SK-N-SH treated with all-trans-retinoic acid at 6 μM for 48 hours (cell line): ENCODE data around the gene GPR18.

Source experiments
- ATAC-seq: fragments of 200-7000 bp; cut with Tn5 transposase; 3 replicates; pipeline ENCODE4 v1.9.1; 2020; ENCODE audit warnings: mild to moderate bottlenecking, moderate library complexity
- BACH2 ChIP-seq: fragments of 250-450 bp; sonication (Bioruptor Pico); IDR thresholded peaks from 2 replicates; pipeline ENCODE4 v1.9.0; 2021; ENCODE audit warnings: mild to moderate bottlenecking, borderline replicate concordance
- CSDC2 ChIP-seq: fragments of 250-450 bp; sonication (Bioruptor Pico); IDR thresholded peaks from 2 replicates; pipeline ENCODE4 v1.5.0; 2020; ENCODE audit warnings: mild to moderate bottlenecking, moderate library complexity
- ESRRG ChIP-seq: fragments of 250-450 bp; sonication (Bioruptor Pico); IDR thresholded peaks from 2 replicates; pipeline ENCODE4 v1.6.1; 2021; ENCODE audit warnings: mild to moderate bottlenecking
- GLIS3 ChIP-seq: fragments of 250-450 bp; sonication (Bioruptor Pico); IDR thresholded peaks from 2 replicates; pipeline ENCODE4 v1.5.0; 2020; ENCODE audit warnings: mild to moderate bottlenecking, moderate library complexity
- ISL1 ChIP-seq: fragments of 250-450 bp; sonication (Bioruptor Pico); IDR thresholded peaks from 2 replicates; pipeline ENCODE4 v2.1.2; 2022; ENCODE audit warnings: mild to moderate bottlenecking, moderate library complexity
- OSR1 ChIP-seq: fragments of 250-450 bp; sonication (Bioruptor Pico); IDR thresholded peaks from 2 replicates; pipeline ENCODE4 v1.8.0; 2022; ENCODE audit warnings: moderate library complexity, mild to moderate bottlenecking, inconsistent platforms
- PPARA ChIP-seq: fragments of 250-450 bp; sonication (Bioruptor Pico); IDR thresholded peaks from 2 replicates; pipeline ENCODE4 v1.5.0; 2020; ENCODE audit warnings: mild to moderate bottlenecking, borderline replicate concordance
- RARB ChIP-seq: fragments of 250-450 bp; sonication (Bioruptor Pico); IDR thresholded peaks from 2 replicates; pipeline ENCODE4 v1.8.0; 2021; ENCODE audit warnings: mild to moderate bottlenecking, moderate library complexity
- TCF4 ChIP-seq: fragments of 250-450 bp; sonication (Bioruptor Pico); IDR thresholded peaks from 2 replicates; pipeline ENCODE4 v1.8.0; 2021; ENCODE audit warnings: mild to moderate bottlenecking, moderate library complexity, borderline replicate concordance
- ZC3H10 ChIP-seq: fragments of 250-450 bp; sonication (Bioruptor Pico); IDR thresholded peaks from 2 replicates; pipeline ENCODE4 v1.5.1; 2021; ENCODE audit warnings: mild to moderate bottlenecking, moderate library complexity
- ZFP3 ChIP-seq: fragments of 250-450 bp; sonication (Bioruptor Pico); IDR thresholded peaks from 2 replicates; pipeline ENCODE4 v1.5.0; 2020; ENCODE audit warnings: mild to moderate bottlenecking, moderate library complexity
- ZFP30 ChIP-seq: fragments of 450-650 bp; formaldehyde crosslinking; IDR thresholded peaks from 2 replicates; pipeline ENCODE4 v1.5.0; 2022; ENCODE audit warnings: mild to moderate bottlenecking, moderate library complexity
- ZNF70 ChIP-seq: fragments of 450-650 bp; formaldehyde crosslinking; IDR thresholded peaks from 2 replicates; pipeline ENCODE4 v1.5.0; 2020; ENCODE audit warnings: mild to moderate bottlenecking, moderate library complexity
- ZNF8 ChIP-seq: fragments of 450-650 bp; formaldehyde crosslinking; IDR thresholded peaks from 2 replicates; pipeline ENCODE4 v1.5.0; 2020; ENCODE audit warnings: mild to moderate bottlenecking, moderate library complexity
- TF ChIP-seq, protein P1 (sequence below): fragments of 250-450 bp; sonication (Bioruptor Pico); IDR thresholded peaks from 2 replicates; pipeline ENCODE4 v1.8.0; 2020; ENCODE audit warnings: mild to moderate bottlenecking, moderate library complexity, borderline replicate concordance
- TF ChIP-seq, protein P2 (sequence below): fragments of 250-450 bp; sonication (Bioruptor Pico); IDR thresholded peaks from 2 replicates; pipeline ENCODE4 v1.5.1; 2021; ENCODE audit warnings: mild to moderate bottlenecking, moderate library complexity
- TF ChIP-seq, protein P3 (sequence below): fragments of 250-450 bp; sonication (Bioruptor Pico); IDR thresholded peaks from 2 replicates; pipeline ENCODE4 v1.5.0; 2020; ENCODE audit warnings: mild to moderate bottlenecking, moderate library complexity
- TF ChIP-seq, protein P4 (sequence below): fragments of 250-450 bp; sonication (Bioruptor Pico); IDR thresholded peaks from 2 replicates; pipeline ENCODE4 v1.5.1; 2020; ENCODE audit warnings: low read depth, mild to moderate bottlenecking, moderate library complexity
- TF ChIP-seq, protein P5 (sequence below): fragments of 250-450 bp; sonication (Bioruptor Pico); IDR thresholded peaks from 2 replicates; pipeline ENCODE4 v1.8.0; 2021; ENCODE audit warnings: low read depth, mild to moderate bottlenecking, moderate library complexity, borderline replicate concordance

Gene GPR18

DNA sequence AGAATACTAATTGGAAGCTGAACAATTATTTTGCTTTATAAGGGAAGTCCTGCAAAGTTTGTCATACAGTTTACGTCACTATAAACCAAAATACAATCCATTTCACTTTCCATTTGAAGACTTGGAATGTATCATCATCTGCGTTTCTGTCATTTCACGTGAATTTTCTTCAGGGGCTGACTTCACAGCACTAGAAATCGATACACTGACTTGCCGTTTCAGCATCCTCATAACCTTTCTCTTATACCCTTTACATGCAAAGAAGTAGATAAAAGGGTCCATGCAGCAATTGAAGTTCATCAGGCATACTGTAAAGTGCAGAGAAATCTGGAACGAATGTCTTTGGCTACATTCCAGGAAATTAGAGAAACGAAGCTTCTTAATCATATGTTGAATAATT is 36.8 kb upstream of the GPR18 start (continued):
- TF ChIP-seq, protein P1, sequence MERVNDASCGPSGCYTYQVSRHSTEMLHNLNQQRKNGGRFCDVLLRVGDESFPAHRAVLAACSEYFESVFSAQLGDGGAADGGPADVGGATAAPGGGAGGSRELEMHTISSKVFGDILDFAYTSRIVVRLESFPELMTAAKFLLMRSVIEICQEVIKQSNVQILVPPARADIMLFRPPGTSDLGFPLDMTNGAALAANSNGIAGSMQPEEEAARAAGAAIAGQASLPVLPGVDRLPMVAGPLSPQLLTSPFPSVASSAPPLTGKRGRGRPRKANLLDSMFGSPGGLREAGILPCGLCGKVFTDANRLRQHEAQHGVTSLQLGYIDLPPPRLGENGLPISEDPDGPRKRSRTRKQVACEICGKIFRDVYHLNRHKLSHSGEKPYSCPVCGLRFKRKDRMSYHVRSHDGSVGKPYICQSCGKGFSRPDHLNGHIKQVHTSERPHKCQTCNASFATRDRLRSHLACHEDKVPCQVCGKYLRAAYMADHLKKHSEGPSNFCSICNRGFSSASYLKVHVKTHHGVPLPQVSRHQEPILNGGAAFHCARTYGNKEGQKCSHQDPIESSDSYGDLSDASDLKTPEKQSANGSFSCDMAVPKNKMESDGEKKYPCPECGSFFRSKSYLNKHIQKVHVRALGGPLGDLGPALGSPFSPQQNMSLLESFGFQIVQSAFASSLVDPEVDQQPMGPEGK, result no peak
- no peak for TF ChIP-seq ZNF8 (CRISPR knock-in tag)
- no peak for TF ChIP-seq ZC3H10
- TF ChIP-seq RARB, result no peak
- no peak for TF ChIP-seq PPARA (CRISPR knock-in tag)
- no peak for TF ChIP-seq ESRRG (CRISPR knock-in tag)
- TF ChIP-seq, protein P2, sequence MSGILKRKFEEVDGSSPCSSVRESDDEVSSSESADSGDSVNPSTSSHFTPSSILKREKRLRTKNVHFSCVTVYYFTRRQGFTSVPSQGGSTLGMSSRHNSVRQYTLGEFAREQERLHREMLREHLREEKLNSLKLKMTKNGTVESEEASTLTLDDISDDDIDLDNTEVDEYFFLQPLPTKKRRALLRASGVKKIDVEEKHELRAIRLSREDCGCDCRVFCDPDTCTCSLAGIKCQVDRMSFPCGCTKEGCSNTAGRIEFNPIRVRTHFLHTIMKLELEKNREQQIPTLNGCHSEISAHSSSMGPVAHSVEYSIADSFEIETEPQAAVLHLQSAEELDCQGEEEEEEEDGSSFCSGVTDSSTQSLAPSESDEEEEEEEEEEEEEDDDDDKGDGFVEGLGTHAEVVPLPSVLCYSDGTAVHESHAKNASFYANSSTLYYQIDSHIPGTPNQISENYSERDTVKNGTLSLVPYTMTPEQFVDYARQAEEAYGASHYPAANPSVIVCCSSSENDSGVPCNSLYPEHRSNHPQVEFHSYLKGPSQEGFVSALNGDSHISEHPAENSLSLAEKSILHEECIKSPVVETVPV (CRISPR knock-in tag), result no peak
- no peak for TF ChIP-seq CSDC2 (CRISPR knock-in tag)
- TF ChIP-seq, protein P3, sequence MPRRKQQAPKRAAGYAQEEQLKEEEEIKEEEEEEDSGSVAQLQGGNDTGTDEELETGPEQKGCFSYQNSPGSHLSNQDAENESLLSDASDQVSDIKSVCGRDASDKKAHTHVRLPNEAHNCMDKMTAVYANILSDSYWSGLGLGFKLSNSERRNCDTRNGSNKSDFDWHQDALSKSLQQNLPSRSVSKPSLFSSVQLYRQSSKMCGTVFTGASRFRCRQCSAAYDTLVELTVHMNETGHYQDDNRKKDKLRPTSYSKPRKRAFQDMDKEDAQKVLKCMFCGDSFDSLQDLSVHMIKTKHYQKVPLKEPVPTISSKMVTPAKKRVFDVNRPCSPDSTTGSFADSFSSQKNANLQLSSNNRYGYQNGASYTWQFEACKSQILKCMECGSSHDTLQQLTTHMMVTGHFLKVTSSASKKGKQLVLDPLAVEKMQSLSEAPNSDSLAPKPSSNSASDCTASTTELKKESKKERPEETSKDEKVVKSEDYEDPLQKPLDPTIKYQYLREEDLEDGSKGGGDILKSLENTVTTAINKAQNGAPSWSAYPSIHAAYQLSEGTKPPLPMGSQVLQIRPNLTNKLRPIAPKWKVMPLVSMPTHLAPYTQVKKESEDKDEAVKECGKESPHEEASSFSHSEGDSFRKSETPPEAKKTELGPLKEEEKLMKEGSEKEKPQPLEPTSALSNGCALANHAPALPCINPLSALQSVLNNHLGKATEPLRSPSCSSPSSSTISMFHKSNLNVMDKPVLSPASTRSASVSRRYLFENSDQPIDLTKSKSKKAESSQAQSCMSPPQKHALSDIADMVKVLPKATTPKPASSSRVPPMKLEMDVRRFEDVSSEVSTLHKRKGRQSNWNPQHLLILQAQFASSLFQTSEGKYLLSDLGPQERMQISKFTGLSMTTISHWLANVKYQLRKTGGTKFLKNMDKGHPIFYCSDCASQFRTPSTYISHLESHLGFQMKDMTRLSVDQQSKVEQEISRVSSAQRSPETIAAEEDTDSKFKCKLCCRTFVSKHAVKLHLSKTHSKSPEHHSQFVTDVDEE, result no peak
- TF ChIP-seq ISL1 (CRISPR knock-in tag), result no peak
- TF ChIP-seq, all 23 proteins: peak for 0

DNA sequence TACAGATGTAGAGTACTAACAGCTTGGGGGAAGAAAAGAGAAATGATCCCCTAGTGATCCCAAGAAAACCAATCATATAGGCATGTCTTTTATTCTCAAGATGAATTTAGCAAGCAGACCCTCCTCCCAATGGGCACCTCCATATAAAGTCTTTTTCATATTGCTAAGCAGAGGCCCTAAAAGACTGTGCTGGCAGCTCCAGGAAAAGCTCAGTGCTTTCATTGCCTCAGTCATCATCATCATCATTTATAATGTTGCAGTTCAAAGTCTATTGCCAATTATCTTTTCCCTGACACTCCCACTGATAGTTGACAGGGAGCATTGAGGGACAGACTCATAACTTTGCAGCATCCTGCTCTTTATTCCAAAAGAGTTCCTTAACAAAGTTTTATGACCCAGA is 36.0 kb upstream of the GPR18 start:
- ATAC-seq, result no peak
- TF ChIP-seq GLIS3 (no peak), TCF4 (CRISPR knock-in tag) (no peak), ZNF8 (CRISPR knock-in tag) (no peak), ZFP30 (CRISPR knock-in tag) (no peak), ISL1 (CRISPR knock-in tag) (no peak), ZFP3 (CRISPR knock-in tag) (no peak), OSR1 (CRISPR knock-in tag) (no peak), PPARA (CRISPR knock-in tag) (no peak), BACH2 (no peak), ZC3H10 (no peak), RARB (no peak), CSDC2 (CRISPR knock-in tag) (no peak), ZNF70 (no peak)
- TF ChIP-seq, protein P1, result no peak
- TF ChIP-seq, protein P4, sequence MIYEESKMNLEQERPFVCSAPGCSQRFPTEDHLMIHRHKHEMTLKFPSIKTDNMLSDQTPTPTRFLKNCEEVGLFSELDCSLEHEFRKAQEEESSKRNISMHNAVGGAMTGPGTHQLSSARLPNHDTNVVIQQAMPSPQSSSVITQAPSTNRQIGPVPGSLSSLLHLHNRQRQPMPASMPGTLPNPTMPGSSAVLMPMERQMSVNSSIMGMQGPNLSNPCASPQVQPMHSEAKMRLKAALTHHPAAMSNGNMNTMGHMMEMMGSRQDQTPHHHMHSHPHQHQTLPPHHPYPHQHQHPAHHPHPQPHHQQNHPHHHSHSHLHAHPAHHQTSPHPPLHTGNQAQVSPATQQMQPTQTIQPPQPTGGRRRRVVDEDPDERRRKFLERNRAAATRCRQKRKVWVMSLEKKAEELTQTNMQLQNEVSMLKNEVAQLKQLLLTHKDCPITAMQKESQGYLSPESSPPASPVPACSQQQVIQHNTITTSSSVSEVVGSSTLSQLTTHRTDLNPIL (CRISPR knock-in tag), result no peak
- TF ChIP-seq, protein P3, result no peak
- TF ChIP-seq, protein P5, sequence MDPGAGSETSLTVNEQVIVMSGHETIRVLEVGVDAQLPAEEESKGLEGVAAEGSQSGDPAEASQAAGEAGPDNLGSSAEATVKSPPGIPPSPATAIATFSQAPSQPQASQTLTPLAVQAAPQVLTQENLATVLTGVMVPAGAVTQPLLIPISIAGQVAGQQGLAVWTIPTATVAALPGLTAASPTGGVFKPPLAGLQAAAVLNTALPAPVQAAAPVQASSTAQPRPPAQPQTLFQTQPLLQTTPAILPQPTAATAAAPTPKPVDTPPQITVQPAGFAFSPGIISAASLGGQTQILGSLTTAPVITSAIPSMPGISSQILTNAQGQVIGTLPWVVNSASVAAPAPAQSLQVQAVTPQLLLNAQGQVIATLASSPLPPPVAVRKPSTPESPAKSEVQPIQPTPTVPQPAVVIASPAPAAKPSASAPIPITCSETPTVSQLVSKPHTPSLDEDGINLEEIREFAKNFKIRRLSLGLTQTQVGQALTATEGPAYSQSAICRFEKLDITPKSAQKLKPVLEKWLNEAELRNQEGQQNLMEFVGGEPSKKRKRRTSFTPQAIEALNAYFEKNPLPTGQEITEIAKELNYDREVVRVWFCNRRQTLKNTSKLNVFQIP (CRISPR knock-in tag), result no peak
- TF ChIP-seq, protein P2 (CRISPR knock-in tag), result no peak
